GM18951 (cell line): ENCODE results near the gene CACNA1I.

Source experiments
- POLR2A ChIP-seq: IDR thresholded peaks from 4 replicates; pipeline ENCODE4 v1.6.1; 2011; ENCODE audit warnings: mild to moderate bottlenecking; ENCODE audit not compliant: insufficient read length, insufficient read depth; ENCODE audit errors: extremely low read depth
- in situ Hi-C: fragments of 300-500 bp; cut with MboI; formaldehyde crosslinking; loops from one replicate; pipeline ENCODE4 v1.12.0; 2022; ENCODE audit warnings: low sequenced_read_pairs, mixed read lengths, inconsistent platforms; ENCODE audit not compliant: unreplicated experiment

Gene CACNA1I

GRCh38 chr22:39664485-39665200, 94.1 kb downstream of the CACNA1I start:
- TF ChIP-seq POLR2A, result no peak
- in situ Hi-C loops, result no loop called here

- TF ChIP-seq POLR2A, result no peak
- in situ Hi-C loops, result no loop called here
Observed at GRCh38 chr22:39665229-39665628, 94.7 kb downstream of the CACNA1I start.

- in situ Hi-C loops, result no loop called here
Observed at GRCh38 chr22:39665661-39666431, 95.3 kb downstream of the CACNA1I start.

GRCh38 chr22:39666495-39666894, 95.9 kb downstream of the CACNA1I start:
- in situ Hi-C loops, result no loop called here
- no peak for TF ChIP-seq POLR2A

More at GRCh38 chr22:39665661-39666431, 95.3 kb downstream of the CACNA1I start:
- no peak for TF ChIP-seq POLR2A

GRCh38 chr22:39666926-39667325, 96.4 kb downstream of the CACNA1I start:
- in situ Hi-C loops, result no loop called here
- TF ChIP-seq POLR2A, result no peak

GRCh38 chr22:39669432-39669831, 98.9 kb downstream of the CACNA1I start:
- TF ChIP-seq POLR2A, result no peak
- in situ Hi-C loops, result no loop called here

GRCh38 chr22:39671936-39672335, 101.4 kb downstream of the CACNA1I start:
- in situ Hi-C loops, result no loop called here
- TF ChIP-seq POLR2A, result no peak

- in situ Hi-C loops, result no loop called here
- no peak for TF ChIP-seq POLR2A
Observed at GRCh38 chr22:39674536-39674935, 104.0 kb downstream of the CACNA1I start.

- in situ Hi-C loops, result no loop called here
- TF ChIP-seq POLR2A, result no peak
Observed at GRCh38 chr22:39675947-39676346, 105.4 kb downstream of the CACNA1I start.

GRCh38 chr22:39677967-39678366, 107.4 kb downstream of the CACNA1I start:
- TF ChIP-seq POLR2A, result no peak
- in situ Hi-C loops, result no loop called here

GRCh38 chr22:39678862-39679490, 108.4 kb downstream of the CACNA1I start:
- in situ Hi-C loops, result no loop called here
- no peak for TF ChIP-seq POLR2A

GRCh38 chr22:39679652-39680051, 109.1 kb downstream of the CACNA1I start:
- no peak for TF ChIP-seq POLR2A
- in situ Hi-C loops, result no loop called here

GRCh38 chr22:39680486-39680885, 109.9 kb downstream of the CACNA1I start:
- in situ Hi-C loops, result no loop called here
- no peak for TF ChIP-seq POLR2A

- in situ Hi-C loops, result no loop called here
- TF ChIP-seq POLR2A, result no peak
Observed at GRCh38 chr22:39681038-39681861, 110.7 kb downstream of the CACNA1I start.
